H9 (cell line): Measurements from ENCODE around the gene TERF2IP. TPM values are rescaled to one million over a fixed set of nuclear protein-coding genes. Genes with fewer than 3 reads are reported as not detected.

Experiments
- DNase-seq: peaks from one replicate; pipeline ENCODE4 v3.0.0-alpha.2; 2017
- H2AFZ ChIP-seq: one replicate; pipeline ENCODE4 v1.6.1; 2013; ENCODE audit warnings: mild to moderate bottlenecking, low read length, control low read depth, moderate library complexity
- H2AK5ac ChIP-seq: 2 replicates; pipeline ENCODE4 v1.6.1; 2013; ENCODE audit warnings: low read length, control low read depth, mixed read lengths; ENCODE audit not compliant: insufficient read length
- H2BK120ac ChIP-seq: one replicate; pipeline ENCODE4 v1.6.1; 2013; ENCODE audit warnings: low read depth, mild to moderate bottlenecking, low read length, control low read depth, inconsistent platforms; ENCODE audit not compliant: poor library complexity, severe bottlenecking
- H2BK12ac ChIP-seq: 2 replicates; pipeline ENCODE4 v1.6.1; 2013; ENCODE audit warnings: low read length, control low read depth, mixed read lengths, low read depth; ENCODE audit not compliant: insufficient read length
- H2BK15ac ChIP-seq: 2 replicates; pipeline ENCODE4 v1.6.1; 2013; ENCODE audit warnings: low read depth, low read length, control low read depth
- H2BK20ac ChIP-seq: one replicate; pipeline ENCODE4 v1.6.1; 2013; ENCODE audit warnings: low read depth, mild to moderate bottlenecking, low read length, control low read depth, inconsistent platforms; ENCODE audit not compliant: poor library complexity, severe bottlenecking
- H2BK5ac ChIP-seq: 2 replicates; pipeline ENCODE4 v1.6.1; 2013; ENCODE audit warnings: low read length, control low read depth, mixed read lengths; ENCODE audit not compliant: insufficient read length
- H3K14ac ChIP-seq: 2 replicates; pipeline ENCODE4 v1.6.1; 2013; ENCODE audit warnings: low read length, control low read depth; ENCODE audit not compliant: insufficient read depth
- H3K18ac ChIP-seq: 2 replicates; pipeline ENCODE4 v1.6.1; 2013; ENCODE audit warnings: low read depth, mild to moderate bottlenecking, mixed read lengths, low read length, control low read depth; ENCODE audit not compliant: insufficient read length
- H3K23ac ChIP-seq: 2 replicates; pipeline ENCODE4 v1.6.1; 2013; ENCODE audit warnings: low read length, control low read depth, mixed read lengths, low read depth; ENCODE audit not compliant: insufficient read length
- H3K23me2 ChIP-seq: 2 replicates; pipeline ENCODE4 v1.6.1; 2013; ENCODE audit warnings: low read depth, mild to moderate bottlenecking, mixed read lengths, low read length, control low read depth; ENCODE audit not compliant: insufficient read length, poor library complexity, severe bottlenecking
- H3K27ac ChIP-seq: 2 replicates; pipeline ENCODE4 v1.5.1; 2013; ENCODE audit warnings: low read length, control low read depth, mixed read lengths, low read depth; ENCODE audit not compliant: insufficient read length
- H3K27me3 ChIP-seq: 2 replicates; pipeline ENCODE4 v1.6.1; 2013; ENCODE audit warnings: low read length, control low read depth, inconsistent platforms; ENCODE audit not compliant: insufficient read depth
- H3K4ac ChIP-seq: 2 replicates; pipeline ENCODE4 v1.6.1; 2013; ENCODE audit warnings: low read depth, mild to moderate bottlenecking, control low read depth, inconsistent platforms, low read length, moderate library complexity
- H3K4me1 ChIP-seq: 2 replicates; pipeline ENCODE4 v1.6.1; 2013; ENCODE audit warnings: low read length, control low read depth, inconsistent platforms; ENCODE audit not compliant: insufficient read depth
- H3K4me2 ChIP-seq: 2 replicates; pipeline ENCODE4 v1.6.1; 2013; ENCODE audit warnings: low read length, control low read depth, mixed read lengths; ENCODE audit not compliant: insufficient read length, insufficient read depth
- H3K56ac ChIP-seq: 2 replicates; pipeline ENCODE4 v1.6.1; 2013; ENCODE audit warnings: low read depth, mild to moderate bottlenecking, mixed read lengths, low read length, control low read depth; ENCODE audit not compliant: insufficient read length
- H3K79me1 ChIP-seq: 2 replicates; pipeline ENCODE4 v1.6.1; 2013; ENCODE audit warnings: low read depth, mild to moderate bottlenecking, moderate library complexity, low read length, control low read depth, inconsistent platforms; ENCODE audit not compliant: insufficient read depth, poor library complexity, severe bottlenecking
- H3K79me2 ChIP-seq: 2 replicates; pipeline ENCODE4 v1.6.1; 2013; ENCODE audit warnings: low read length, control low read depth, inconsistent platforms; ENCODE audit not compliant: insufficient read depth
- H3K9ac ChIP-seq: 2 replicates; pipeline ENCODE4 v1.6.1; 2013; ENCODE audit warnings: low read length, control low read depth, mixed read lengths; ENCODE audit not compliant: insufficient read length; ENCODE audit errors: extremely low read depth
- H3K9me3 ChIP-seq: one replicate; pipeline ENCODE4 v1.6.1; 2013; ENCODE audit warnings: low read depth, low read length, inconsistent platforms; ENCODE audit not compliant: control insufficient read depth
- H3T11ph ChIP-seq: one replicate; pipeline ENCODE4 v1.6.1; 2013; ENCODE audit warnings: mild to moderate bottlenecking, low read length, control low read depth, inconsistent platforms
- H4K20me1 ChIP-seq: one replicate; pipeline ENCODE4 v1.6.1; 2013; ENCODE audit not compliant: control insufficient read depth, insufficient read length, insufficient read depth
- H4K5ac ChIP-seq: 2 replicates; pipeline ENCODE4 v1.6.1; 2013; ENCODE audit warnings: low read depth, mild to moderate bottlenecking, mixed read lengths, low read length, control low read depth; ENCODE audit not compliant: insufficient read length
- H4K8ac ChIP-seq: replicated peaks from 2 replicates; pipeline ENCODE4 v1.6.1; 2013; ENCODE audit warnings: low read length, control low read depth, mixed read lengths, low read depth; ENCODE audit not compliant: insufficient read length
- H4K91ac ChIP-seq: 2 replicates; pipeline ENCODE4 v1.6.1; 2013; ENCODE audit warnings: low read depth, mild to moderate bottlenecking, moderate library complexity, mixed read lengths, low read length, control low read depth; ENCODE audit not compliant: insufficient read length
- H3K27ac Mint-ChIP-seq, 3 experiments: 2 replicates in 2 of 3; 3 replicates in 1 of 3; pipeline ENCODE4 v1.8.0; 2020 to 2021; ENCODE audit warnings: mixed read lengths in 3 of 3, mild to moderate bottlenecking in 1 of 3, moderate library complexity in 1 of 3
- H3K27me3 Mint-ChIP-seq: 2 replicates; pipeline ENCODE4 v1.8.0; 2021; ENCODE audit warnings: low read depth, mild to moderate bottlenecking, moderate library complexity, mixed read lengths
- H3K36me3 Mint-ChIP-seq, 3 experiments: 2 replicates in 2 of 3; 3 replicates in 1 of 3; pipeline ENCODE4 v1.8.0; 2020 to 2021; ENCODE audit warnings: low read depth in 3 of 3, mixed read lengths in 3 of 3; ENCODE audit not compliant: insufficient read depth in 1 of 3
- H3K4me1 Mint-ChIP-seq, 2 experiments: 2 replicates each; pipeline ENCODE4 v1.8.0; 2020; ENCODE audit warnings: mixed read lengths in 2 of 2
- H3K4me3 Mint-ChIP-seq, 2 experiments: 2 replicates in 1 of 2; 3 replicates in 1 of 2; pipeline ENCODE4 v1.8.0; 2020 to 2021; ENCODE audit warnings: mild to moderate bottlenecking in 2 of 2, mixed read lengths in 2 of 2, moderate library complexity in 1 of 2
- H3K9me3 Mint-ChIP-seq, 2 experiments: 2 replicates in 1 of 2; 3 replicates in 1 of 2; pipeline ENCODE4 v1.8.0; 2020; ENCODE audit warnings: mild to moderate bottlenecking in 2 of 2, mixed read lengths in 2 of 2, moderate library complexity in 1 of 2
- WGBS: extraction: QIAGEN DNeasy Blood & Tissue Kit; methylation state at CpG from one replicate; pipeline ENCODE4 v1.1.7; 2013; ENCODE audit warnings: missing lambda C conversion rate, low lambda C conversion rate, mixed read lengths; ENCODE audit not compliant: insufficient read length; ENCODE audit errors: extremely low coverage; 5-methylcytosine and 5-hydroxymethylcytosine counted together
- total RNA-seq: library from RNA; stranded (reverse); gene quantifications from 2 replicates; pipeline ENCODE4 v1.2.1, GENCODE V29; 2021
- TF ChIP-seq, protein P1 (sequence below): fragments of 200-600 bp; sonication (generic); conservative IDR thresholded peaks from 3 replicates; pipeline ENCODE4 v1.8.0; 2021; ENCODE audit warnings: antibody characterized with exemption, mild to moderate bottlenecking

Gene TERF2IP
- total RNA-seq, 1 experiment from 2014 or later: 15.6 TPM

- no peak overlapping the region for H3K27ac Mint-ChIP-seq
- Histone ChIP-seq H3K27me3 (no peaks in the 10 kb centered on the region), H3K4me1 (no peaks in the 10 kb centered on the region), H3K56ac (no peak overlapping the region), H3T11ph (no peak overlapping the region), H4K91ac (no peak overlapping the region), H3K23ac (no peak overlapping the region), H3K27ac (no peak overlapping the region), H2BK120ac (no peak overlapping the region), H2BK12ac (no peak overlapping the region), H3K79me1 (no peaks in the 10 kb centered on the region), H2AFZ (no peak overlapping the region), H4K5ac (no peak overlapping the region), H3K9ac (no peak overlapping the region), H2BK15ac (no peak overlapping the region), H2BK20ac (no peak overlapping the region), H2AK5ac (no peak overlapping the region), H3K4ac (no peak overlapping the region), H3K79me2 (no peaks in the 10 kb centered on the region), H3K4me2 (no peak overlapping the region), H3K9me3 (no peaks in the 10 kb centered on the region), H3K23me2 (peaks cover 11% of the 10 kb centered on the region), H3K18ac (no peak overlapping the region), H4K20me1 (no peaks in the 10 kb centered on the region), H4K8ac (no peak overlapping the region), H2BK5ac (no peak overlapping the region), H3K14ac (no peak overlapping the region)
- H3K27me3 Mint-ChIP-seq: peaks cover 1% of the 10 kb centered on the region; the same call in 1 of the 2 replicates
- H3K4me1 Mint-ChIP-seq: peaks cover 15 to 17% of the 10 kb centered on the region in 2 experiments
- peaks cover 19 to 46% (median 39%) of the 10 kb centered on the region in 3 experiments; a peak in 6 of 7 replicates for H3K36me3 Mint-ChIP-seq
- TF ChIP-seq, protein P1, sequence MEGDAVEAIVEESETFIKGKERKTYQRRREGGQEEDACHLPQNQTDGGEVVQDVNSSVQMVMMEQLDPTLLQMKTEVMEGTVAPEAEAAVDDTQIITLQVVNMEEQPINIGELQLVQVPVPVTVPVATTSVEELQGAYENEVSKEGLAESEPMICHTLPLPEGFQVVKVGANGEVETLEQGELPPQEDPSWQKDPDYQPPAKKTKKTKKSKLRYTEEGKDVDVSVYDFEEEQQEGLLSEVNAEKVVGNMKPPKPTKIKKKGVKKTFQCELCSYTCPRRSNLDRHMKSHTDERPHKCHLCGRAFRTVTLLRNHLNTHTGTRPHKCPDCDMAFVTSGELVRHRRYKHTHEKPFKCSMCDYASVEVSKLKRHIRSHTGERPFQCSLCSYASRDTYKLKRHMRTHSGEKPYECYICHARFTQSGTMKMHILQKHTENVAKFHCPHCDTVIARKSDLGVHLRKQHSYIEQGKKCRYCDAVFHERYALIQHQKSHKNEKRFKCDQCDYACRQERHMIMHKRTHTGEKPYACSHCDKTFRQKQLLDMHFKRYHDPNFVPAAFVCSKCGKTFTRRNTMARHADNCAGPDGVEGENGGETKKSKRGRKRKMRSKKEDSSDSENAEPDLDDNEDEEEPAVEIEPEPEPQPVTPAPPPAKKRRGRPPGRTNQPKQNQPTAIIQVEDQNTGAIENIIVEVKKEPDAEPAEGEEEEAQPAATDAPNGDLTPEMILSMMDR: peak; percentile 69
- no peaks in the 10 kb centered on the region for H3K9me3 Mint-ChIP-seq
- no peak for DNase-seq
- WGBS: no CpG with 5 or more reads among the region's 2 CpGs
- peak overlapping the region; percentile 19 to 97; a peak in 4 of 5 replicates for H3K4me3 Mint-ChIP-seq
Measured at GRCh38 chr16:75621170-75621477, 26.4 kb upstream of the TERF2IP start.
